GM18907 (cell line): ENCODE results near the gene CNNM2.
"Not testable (repeated sequence)": the region's sequence is repeated elsewhere in the genome, so short reads cannot be mapped to it uniquely, and the experiment has no call there.

Experiments used
- ATAC-seq: cut with Tn5 transposase; IDR thresholded peaks from one replicate; pipeline ENCODE4 v1.9.1; 2021; ENCODE audit warnings: mild to moderate bottlenecking, moderate library complexity; ENCODE audit not compliant: unreplicated experiment

Gene CNNM2

GRCh38 chr10:102923601-102924000 lies 5.5 kb downstream of the CNNM2 start:
- no peak for ATAC-seq

- ATAC-seq: no peak
These were observed 8.7 kb downstream of the CNNM2 start for GRCh38 chr10:102926842-102927241.

DNA sequence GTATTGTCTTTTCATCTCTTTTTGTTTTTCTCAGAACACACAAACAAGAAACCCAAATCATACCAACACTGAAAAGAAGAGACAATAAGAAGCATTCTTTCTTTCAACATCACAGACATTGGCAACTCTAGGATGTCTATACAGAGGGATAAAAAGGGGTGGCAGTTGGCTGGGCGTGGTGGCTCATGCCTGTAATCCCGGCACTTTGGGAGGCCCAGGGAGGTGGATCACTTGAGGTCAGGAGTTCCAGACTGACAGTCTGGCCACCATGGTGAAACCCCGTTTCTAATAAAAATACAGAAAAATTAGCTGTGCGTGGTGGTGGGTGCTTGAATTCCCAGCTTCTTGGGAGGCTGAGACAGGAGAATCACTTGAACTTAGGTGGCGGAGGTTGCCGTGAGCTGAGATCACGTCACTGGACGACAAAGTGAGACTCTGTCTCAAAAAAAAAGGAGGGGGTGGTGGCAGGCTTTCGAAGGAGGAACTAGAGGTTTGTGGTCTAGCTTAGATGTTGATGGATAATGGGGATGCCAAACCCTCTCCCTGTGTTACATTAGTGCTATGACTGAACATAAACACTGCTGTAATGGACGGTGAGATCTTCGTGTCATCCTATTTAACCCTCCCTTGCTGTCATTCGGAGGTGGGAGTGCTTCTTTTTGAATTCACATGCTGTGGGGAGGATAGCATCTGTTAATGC lies 9.4 kb downstream of the CNNM2 start:
- ATAC-seq: no peak

DNA sequence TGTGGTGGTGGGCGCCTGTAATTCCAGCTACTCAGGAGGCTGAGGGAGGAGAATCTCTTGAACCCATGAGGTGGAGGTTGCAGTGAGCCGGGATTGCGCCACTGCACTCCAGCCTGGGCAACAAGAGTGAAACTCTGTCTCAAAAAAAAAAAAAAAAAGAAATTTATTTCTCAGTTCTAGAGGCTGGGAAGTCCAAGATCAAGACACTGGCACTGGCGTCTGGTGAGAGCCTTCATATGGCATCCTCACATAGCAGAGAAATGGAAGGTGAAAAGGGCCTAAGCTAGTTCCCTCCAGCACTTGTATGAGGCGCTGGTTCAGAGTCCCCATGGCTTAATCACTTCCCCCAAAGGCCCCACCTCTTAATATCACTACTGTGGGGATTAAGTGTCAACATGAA lies 10.3 kb downstream of the CNNM2 start:
- not testable (repeated sequence) for ATAC-seq

DNA sequence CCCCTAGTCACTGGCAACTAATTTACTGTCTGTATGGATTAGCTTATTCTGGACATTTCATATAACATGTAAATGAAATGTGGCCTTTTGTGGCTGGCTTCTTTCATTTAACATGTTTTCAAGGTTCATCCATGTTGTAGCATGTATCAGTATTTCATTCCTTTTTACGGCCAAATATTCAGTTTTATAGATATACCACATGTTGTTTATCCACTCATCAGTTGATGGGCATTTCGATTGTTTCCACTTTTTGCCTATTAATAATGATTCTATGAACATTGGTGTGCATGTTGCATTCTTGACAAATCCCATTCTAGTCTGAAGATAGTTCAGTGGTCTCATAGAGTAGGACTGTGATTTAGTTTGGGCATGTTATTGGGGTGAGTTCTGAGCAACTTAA lies 12.6 kb downstream of the CNNM2 start:
- no peak for ATAC-seq

GRCh38 chr10:102931643-102932042 lies 13.5 kb downstream of the CNNM2 start:
- ATAC-seq: no peak

GRCh38 chr10:102935505-102935904 lies 17.4 kb downstream of the CNNM2 start:
- no peak for ATAC-seq

- ATAC-seq: no peak
These were observed 18.0 kb downstream of the CNNM2 start for GRCh38 chr10:102935939-102936605.

DNA sequence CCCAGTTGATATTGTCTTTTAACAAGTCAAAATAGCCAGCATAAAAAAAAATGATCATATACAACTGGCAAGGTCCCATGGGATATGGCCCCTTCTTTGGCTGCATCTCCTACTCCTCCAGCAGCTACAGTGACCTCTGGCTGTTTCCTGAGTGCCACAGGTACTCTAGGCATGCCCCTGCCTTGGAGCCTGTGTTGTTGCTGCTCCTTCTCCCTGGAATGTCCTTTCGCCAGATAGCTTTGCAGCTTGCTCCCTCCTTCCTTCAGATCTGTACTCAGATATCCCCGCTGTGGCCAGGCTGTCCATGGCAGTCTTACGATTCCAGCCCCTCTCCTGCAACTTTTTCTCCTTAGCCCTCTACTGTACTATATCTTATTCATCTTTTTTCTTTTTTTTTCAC lies 23.3 kb downstream of the CNNM2 start:
- no peak for ATAC-seq

DNA sequence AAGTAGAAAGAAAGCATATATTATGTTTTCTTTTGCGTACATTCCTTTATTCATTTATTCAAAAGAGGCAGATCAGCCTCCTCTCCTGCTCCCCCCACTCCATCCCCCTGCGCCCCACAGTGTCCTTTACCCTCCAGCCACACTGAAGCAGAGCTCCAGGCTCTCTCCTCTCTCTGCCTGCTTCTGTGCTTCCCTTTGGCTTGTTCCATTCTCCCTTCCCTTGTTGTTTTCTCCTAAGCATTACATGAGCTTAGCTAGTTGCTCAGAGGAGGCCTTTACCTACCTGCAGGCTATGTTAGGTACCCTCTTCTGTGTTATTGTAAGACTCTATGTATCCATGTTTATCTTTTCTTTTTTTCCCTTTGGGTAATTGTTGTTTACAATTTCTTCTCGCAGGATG lies 27.4 kb downstream of the CNNM2 start:
- ATAC-seq: no peak

DNA sequence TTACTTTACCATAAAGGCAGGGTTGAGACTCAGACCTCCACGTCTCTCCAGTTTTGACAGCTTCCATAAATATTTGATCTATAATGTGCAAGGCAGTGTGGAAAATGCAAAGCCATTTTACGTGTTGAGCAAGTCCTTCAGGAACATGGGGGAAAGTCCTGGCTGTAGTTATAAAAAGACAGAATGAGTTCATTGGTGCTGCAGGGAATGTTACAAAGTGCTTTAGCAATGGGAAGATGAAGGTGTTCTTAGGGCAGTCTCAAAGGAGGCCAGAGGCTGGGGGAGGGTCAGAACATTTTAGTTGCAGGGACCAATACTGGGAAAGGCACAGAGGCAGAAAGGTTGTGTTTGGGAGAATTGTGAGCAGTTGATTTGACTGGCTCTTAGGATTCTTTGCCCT lies 27.9 kb downstream of the CNNM2 start:
- ATAC-seq: no peak

- ATAC-seq: no peak
These were observed 28.9 kb downstream of the CNNM2 start for GRCh38 chr10:102946992-102947391.

DNA sequence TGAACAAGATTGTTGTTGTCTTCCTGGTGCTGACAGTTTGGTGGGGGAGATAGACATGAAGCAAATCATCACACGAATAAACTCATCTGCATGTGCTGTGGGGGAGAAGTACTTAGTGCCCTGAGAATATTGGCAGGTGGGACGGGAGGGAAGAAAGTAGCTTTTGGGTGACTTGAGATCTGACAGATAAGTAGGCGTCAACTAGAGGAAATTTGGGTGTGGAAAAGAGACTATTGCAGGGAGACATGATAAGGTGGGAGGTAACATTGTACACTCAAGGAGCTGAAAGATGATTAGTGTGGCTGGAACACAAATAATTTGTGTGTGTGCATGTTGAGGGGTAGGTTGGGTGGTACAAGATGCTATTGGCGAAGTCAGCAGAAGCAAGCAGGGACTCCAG lies 30.1 kb downstream of the CNNM2 start:
- no peak for ATAC-seq

GRCh38 chr10:102948786-102949185 lies 30.7 kb downstream of the CNNM2 start:
- ATAC-seq: no peak

DNA sequence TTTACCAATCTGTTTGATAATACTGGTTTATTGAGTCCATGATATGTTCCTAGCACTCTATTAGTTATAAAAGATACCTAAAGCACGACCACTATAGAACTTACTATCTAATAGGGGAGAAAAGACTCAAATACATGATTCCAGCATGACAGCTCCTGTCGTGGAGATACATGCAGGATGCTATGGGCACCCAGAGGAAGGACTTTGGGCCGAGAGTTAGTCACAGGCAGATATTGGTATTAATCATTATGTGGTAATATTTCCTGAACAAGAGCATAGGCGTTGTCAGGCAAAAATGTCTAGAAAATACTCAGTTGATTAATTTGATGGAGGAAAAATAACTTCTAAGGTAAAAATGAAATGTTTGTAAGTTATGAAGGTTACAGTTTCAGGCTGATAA lies 31.8 kb downstream of the CNNM2 start:
- no peak for ATAC-seq

DNA sequence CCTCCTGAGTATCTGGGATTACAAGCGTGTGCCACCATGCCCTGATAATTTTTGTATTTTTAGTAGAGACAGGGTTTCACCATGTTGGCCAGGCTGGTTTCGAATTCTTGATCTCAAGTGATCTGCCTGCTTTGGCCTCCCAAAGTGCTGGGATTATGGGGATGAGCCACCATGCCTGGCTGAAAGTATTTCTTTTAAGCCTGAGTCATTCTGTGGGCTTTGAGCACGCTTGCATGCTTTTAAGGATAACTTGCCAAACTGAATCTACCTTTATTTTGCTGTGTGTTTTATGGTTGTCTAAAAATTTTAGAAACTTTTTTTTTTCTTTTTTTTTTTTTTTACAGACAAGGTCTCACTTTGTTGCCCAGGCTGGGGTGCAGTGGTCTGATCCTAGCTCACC lies 33.2 kb downstream of the CNNM2 start:
- no peak for ATAC-seq

DNA sequence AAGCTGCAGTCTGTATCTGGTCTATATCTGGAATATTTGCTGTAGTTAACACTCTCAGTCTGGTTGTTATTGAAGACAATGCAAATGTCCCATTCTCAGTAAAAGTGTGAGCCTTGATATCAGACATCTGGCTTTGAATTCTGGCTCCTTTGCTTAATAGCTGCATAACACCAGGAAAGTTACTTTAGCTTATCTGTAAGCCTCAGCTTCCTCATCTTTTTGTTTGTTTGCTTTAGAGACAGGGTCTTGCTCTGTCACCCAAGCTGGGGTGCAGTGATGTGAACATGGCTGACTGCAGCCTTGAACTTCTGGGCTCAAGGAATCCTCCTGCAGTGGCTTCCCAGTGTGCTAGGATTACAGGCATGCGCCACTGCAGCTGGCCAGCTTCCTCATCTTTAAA lies 41.3 kb downstream of the CNNM2 start:
- no peak for ATAC-seq

DNA sequence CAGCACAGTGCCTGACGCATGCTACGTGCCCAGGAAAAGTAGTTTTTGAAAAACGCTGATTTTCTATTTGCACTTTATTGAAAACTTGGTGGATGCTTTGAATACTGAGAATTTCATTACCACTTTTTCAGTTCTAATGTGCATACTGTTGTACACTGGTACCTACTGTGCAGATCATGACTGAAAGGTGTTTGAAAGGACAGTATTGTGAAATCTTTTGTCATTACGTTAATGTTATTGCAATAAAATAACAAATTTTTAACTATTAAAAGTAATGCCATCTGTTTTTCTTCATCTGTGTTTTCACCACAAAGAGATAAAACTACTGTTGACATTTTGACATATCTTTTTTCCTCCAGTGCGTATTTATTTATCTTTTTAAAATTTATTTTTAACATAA lies 42.1 kb downstream of the CNNM2 start:
- ATAC-seq: no peak

GRCh38 chr10:102962267-102962666 lies 44.2 kb downstream of the CNNM2 start:
- ATAC-seq: no peak

DNA sequence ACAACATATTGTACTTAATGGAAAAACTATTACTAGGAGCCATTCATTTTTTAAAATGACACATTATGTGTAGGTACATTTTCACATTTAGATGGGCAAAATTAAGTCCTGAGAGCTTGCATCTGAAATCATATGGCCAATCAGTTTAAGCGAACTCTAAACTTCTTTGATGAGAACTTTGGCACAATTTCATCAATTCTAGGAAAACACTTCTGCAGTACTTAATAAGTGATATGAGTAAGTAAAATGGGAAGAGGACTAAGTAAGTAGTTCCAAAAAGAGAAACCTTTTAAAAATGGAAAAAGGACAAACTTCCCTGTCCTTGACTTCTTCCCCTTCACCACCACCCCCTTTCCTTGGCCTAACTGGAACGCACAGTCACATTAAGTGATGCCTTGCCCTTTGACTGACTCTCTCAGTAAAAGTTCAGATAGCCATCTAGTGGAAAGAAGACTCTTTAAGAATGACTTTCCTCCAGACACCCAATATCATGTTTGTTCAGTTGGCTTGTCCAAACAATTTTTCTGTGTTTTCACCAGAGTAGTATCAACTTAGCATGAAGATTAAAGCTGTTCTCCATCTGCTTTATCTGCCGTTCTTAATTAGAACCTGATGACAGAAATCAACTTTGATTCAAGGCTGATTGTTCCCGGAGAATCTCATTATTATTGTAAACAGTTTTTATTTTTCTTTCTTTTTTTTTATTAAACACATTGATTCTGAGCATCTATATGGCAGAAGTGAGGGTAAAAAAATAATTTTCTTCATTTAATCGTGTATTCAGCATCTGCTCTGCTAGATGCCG lies 45.1 kb downstream of the CNNM2 start:
- no peak for ATAC-seq

GRCh38 chr10:102963756-102964025 lies 45.6 kb downstream of the CNNM2 start:
- ATAC-seq: no peak

DNA sequence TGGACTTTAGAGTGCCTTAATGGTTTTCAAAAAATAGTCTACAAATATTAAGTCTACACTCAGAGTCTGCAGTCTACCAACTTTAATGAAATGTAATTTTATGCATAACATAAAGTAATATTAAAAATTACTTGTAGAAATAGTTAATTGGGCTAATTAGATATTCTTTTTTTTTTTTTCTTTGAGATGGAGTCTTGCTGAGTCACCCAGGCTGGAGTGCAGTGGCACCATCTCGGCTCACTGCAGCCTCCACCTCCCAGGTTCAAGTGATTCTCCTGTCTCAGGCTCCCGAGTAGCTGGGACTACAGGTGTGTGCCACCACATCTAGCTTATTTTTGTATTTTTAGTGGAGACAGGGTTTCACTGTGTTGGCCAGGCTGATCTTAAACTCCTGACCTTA lies 46.0 kb downstream of the CNNM2 start:
- not testable (repeated sequence) for ATAC-seq
